Neural crest cell (in vitro differentiated cells): ENCODE data around the gene DDX50. TPM values are rescaled to one million over a fixed set of nuclear protein-coding genes. Genes with fewer than 3 reads are reported as not detected.

Experiments
- DNase-seq: peaks from one replicate; pipeline ENCODE4 v3.0.0; 2021; ENCODE audit warnings: low read depth, mixed read lengths, low spot score
- H3K27ac Mint-ChIP-seq: one replicate; pipeline ENCODE4 v1.8.0; 2021; ENCODE audit warnings: mild to moderate bottlenecking, mixed read lengths; ENCODE audit not compliant: unreplicated experiment
- H3K27me3 Mint-ChIP-seq: 2 replicates; pipeline ENCODE4 v1.8.0; 2021; ENCODE audit warnings: low read depth, mild to moderate bottlenecking, mixed read lengths
- H3K36me3 Mint-ChIP-seq: 2 replicates; pipeline ENCODE4 v1.8.0; 2021; ENCODE audit warnings: low read depth, mild to moderate bottlenecking, mixed read lengths
- H3K4me1 Mint-ChIP-seq: 2 replicates; pipeline ENCODE4 v1.8.0; 2021; ENCODE audit warnings: mixed read lengths
- H3K4me3 Mint-ChIP-seq: one replicate; pipeline ENCODE4 v1.8.0; 2021; ENCODE audit warnings: mild to moderate bottlenecking, mixed read lengths
- H3K9me3 Mint-ChIP-seq: 2 replicates; pipeline ENCODE4 v1.8.0; 2021; ENCODE audit warnings: mixed read lengths
- total RNA-seq: library from RNA; stranded (reverse); gene quantifications from 2 replicates; pipeline ENCODE4 v1.2.1, GENCODE V29; 2021
- TF ChIP-seq, protein P1 (sequence below): fragments of 200-600 bp; sonication (generic); conservative IDR thresholded peaks from 2 replicates; pipeline ENCODE4 v1.5.0; 2021; ENCODE audit warnings: antibody characterized with exemption, mild to moderate bottlenecking

The DDX50 gene
- total RNA-seq, 1 donor from 2014 or later: 58.9 TPM

DNA sequence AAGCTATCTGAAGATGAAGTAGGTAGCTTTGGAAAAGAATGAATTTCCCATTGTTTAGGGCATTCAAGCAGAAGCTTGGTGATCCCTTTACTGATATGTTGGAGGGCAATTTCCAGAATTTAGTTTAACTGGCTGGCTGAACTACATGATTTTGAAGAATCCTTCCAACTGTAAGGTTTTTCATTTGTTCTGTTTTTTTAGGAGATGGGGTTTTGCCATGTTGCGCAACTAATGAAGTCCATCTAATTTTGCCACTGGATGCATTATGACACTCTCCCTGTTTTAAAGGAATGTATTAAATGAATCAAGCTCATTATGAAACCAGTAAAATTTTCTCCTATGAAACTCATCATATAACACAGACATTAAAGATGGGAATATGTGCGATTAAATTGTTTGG lies 6.1 kb upstream of the DDX50 start:
- Mint-ChIP-seq H3K27me3 (no peaks in the 10 kb centered on the region), H3K4me3 (no peak overlapping the region), H3K27ac (no peak overlapping the region)

DNA sequence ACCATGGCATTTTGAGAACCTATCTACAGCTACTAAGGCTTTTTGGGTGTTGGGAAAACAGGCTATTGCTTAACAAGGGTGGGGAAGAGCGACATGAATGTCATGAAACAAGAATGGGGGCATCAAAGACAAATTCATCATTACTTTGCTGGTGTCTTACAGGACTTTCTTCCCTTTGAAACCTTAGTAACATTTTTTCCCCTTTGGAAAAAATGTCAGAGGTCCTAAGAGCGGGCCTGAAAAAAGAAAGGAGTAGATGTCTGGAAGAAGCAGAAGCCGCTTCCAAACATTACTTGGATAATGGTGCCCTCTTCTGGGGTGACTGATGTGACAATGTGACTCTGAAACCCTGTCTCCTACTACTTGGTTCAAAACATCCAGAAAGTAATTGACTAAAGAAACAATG lies 3.8 kb upstream of the DDX50 start:
- DNase-seq: peak; percentile 44
- H3K4me1 Mint-ChIP-seq: peaks cover 36% of the 10 kb centered on the region
- no peak overlapping the region for H3K27ac Mint-ChIP-seq
- H3K36me3 Mint-ChIP-seq: no peaks in the 10 kb centered on the region
- no peaks in the 10 kb centered on the region for H3K27me3 Mint-ChIP-seq
- TF ChIP-seq, protein P1, sequence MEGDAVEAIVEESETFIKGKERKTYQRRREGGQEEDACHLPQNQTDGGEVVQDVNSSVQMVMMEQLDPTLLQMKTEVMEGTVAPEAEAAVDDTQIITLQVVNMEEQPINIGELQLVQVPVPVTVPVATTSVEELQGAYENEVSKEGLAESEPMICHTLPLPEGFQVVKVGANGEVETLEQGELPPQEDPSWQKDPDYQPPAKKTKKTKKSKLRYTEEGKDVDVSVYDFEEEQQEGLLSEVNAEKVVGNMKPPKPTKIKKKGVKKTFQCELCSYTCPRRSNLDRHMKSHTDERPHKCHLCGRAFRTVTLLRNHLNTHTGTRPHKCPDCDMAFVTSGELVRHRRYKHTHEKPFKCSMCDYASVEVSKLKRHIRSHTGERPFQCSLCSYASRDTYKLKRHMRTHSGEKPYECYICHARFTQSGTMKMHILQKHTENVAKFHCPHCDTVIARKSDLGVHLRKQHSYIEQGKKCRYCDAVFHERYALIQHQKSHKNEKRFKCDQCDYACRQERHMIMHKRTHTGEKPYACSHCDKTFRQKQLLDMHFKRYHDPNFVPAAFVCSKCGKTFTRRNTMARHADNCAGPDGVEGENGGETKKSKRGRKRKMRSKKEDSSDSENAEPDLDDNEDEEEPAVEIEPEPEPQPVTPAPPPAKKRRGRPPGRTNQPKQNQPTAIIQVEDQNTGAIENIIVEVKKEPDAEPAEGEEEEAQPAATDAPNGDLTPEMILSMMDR: peak; percentile 74
- H3K4me3 Mint-ChIP-seq: peak overlapping the region; percentile 67
- no peaks in the 10 kb centered on the region for H3K9me3 Mint-ChIP-seq

More for the DNA sequence above, 6.1 kb upstream of the DDX50 start:
- TF ChIP-seq, protein P1: no peak
- H3K9me3 Mint-ChIP-seq: no peaks in the 10 kb centered on the region
- peaks cover 18% of the 10 kb centered on the region for H3K4me1 Mint-ChIP-seq
- no peaks in the 10 kb centered on the region for H3K36me3 Mint-ChIP-seq
- no peak for DNase-seq

DNA sequence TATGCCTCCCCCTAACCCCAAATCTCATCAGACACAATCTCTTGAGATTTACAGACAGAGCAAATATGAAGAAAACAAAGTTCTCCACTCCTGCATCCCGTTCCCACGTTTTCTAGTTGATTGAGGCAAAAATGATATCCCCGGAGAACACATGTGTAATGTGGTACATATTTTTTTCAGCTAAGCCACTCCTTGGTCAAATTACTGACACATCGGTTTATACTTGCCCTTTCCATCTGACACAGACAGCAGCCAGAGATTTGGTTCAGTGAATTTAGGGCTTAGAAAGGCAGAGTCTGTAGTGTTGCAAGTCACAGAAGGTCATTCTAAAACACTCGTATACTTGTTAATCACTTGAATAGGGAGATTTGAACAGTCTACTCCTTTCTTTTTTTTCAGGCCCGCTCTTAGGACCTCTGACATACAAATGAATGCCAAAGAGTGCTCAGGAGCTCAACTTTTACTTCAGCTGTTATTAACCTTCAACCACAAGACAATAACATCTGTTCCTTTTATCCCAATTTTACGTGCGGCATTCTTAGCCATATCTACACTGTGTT lies 1.8 kb upstream of the DDX50 start:
- Mint-ChIP-seq H3K9me3 (no peaks in the 10 kb centered on the region), H3K4me3 (peak overlapping the region; percentile 6), H3K27ac (peak overlapping the region; percentile 6), H3K36me3 (no peaks in the 10 kb centered on the region), H3K4me1 (peaks cover 46% of the 10 kb centered on the region), H3K27me3 (no peaks in the 10 kb centered on the region)
- DNase-seq: no peak
- TF ChIP-seq, protein P1: no peak

DNA sequence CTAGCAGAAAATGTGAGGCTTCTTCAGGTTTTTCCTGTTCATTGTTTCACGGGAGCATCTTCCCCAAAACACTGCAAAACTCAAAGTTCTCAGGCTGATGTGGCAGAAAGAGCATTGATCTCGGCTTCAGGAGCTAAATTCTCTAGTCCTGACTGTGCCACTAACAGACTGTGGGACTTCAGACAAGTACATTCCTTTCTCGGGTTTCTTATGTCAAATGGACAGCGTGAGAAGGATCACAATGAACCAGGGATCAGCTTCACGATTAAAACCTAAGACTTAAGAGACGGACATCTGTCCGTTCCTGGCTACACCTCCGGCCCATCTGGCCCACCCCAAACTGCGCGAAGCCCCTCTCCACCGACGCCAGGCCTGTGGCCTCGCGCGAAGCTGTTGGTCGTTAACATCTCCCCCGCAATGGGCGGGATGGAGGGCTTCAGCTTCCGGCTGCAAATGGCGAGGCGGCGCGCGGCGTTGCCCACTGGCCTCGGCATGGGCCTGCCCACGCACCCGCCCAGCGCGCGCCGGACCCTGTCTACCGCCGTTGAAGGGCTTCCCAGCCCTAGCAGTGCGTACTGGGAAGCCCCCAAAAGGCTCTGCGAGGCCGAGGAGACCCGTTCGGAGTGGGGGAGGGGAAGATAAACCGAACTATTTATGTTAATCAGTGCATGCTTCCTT lies 549 bp upstream of the DDX50 start:
- peak overlapping the region; percentile 99 for H3K27ac Mint-ChIP-seq

DNA sequence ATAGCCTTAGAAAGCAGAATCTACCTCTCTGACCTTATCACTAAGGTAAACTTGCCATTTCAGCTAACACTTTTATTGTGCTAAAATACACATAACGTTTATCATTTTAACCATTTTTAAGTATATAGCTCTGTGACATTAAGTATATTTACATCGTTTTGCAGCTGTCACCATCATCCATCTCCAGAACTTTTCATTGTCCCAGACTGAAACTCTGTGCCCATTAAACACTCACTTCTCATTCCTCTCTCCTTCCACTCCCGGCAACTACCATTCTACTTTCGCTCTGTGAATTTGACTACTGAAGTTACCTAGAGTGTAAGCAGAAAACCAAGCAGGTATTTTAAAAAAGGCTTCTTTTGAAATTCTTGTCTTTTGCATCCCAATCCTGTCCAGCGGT lies 1.3 kb downstream of the DDX50 start:
- H3K27ac Mint-ChIP-seq: peak overlapping the region; percentile 91
- no peak for DNase-seq
- H3K36me3 Mint-ChIP-seq: peaks cover 9% of the 10 kb centered on the region
- H3K9me3 Mint-ChIP-seq: no peaks in the 10 kb centered on the region
- TF ChIP-seq, protein P1: no peak
- peak overlapping the region; percentile 99 for H3K4me3 Mint-ChIP-seq
- peaks cover 52% of the 10 kb centered on the region for H3K4me1 Mint-ChIP-seq
- no peaks in the 10 kb centered on the region for H3K27me3 Mint-ChIP-seq

More for the DNA sequence above, 549 bp upstream of the DDX50 start:
- TF ChIP-seq, protein P1: no peak
- peaks cover 49% of the 10 kb centered on the region for H3K4me1 Mint-ChIP-seq
- no peaks in the 10 kb centered on the region for H3K9me3 Mint-ChIP-seq
- no peaks in the 10 kb centered on the region for H3K27me3 Mint-ChIP-seq
- H3K36me3 Mint-ChIP-seq: no peaks in the 10 kb centered on the region
- no peak for DNase-seq
- peak overlapping the region; percentile 99 for H3K4me3 Mint-ChIP-seq
